Sciatic nerve (tissue), 2 donors: ENCODE measurements around the gene PDE3A. TPM values are rescaled to one million over a fixed set of nuclear protein-coding genes. Genes with fewer than 3 reads are reported as not detected.
"Not testable (repeated sequence)": the region's sequence is repeated elsewhere in the genome, so short reads cannot be mapped to it uniquely, and the experiment has no call there.

ENCODE experiments used
- ATAC-seq: fragments of 200-7000 bp; cut with Tn5 transposase; one replicate; pipeline ENCODE4 v1.9.1; 2020; ENCODE audit warnings: mild to moderate bottlenecking, moderate library complexity
- DNase-seq: peaks from one replicate; pipeline ENCODE4 v3.0.0-alpha.2; 2020; ENCODE audit warnings: low spot score
- intact Hi-C: fragments of 100-400 bp; cut with DNase I; formaldehyde crosslinking; loops from one replicate; pipeline ENCODE4 v1.14.2; 2022
- total RNA-seq: library from RNA; stranded (reverse); fragmentation: NEBNext Ultra II Directional; extraction: Animal tissue kit (Norgen Biotek cat#: 25700); gene quantifications from one replicate; pipeline ENCODE4 v1.2.1, GENCODE V29; 2021
- donor health status: DM: no; HTN: no; CAD: no.
- donor health status: DM: no; HTN: no; CAD: no.

PDE3A gene
- total RNA-seq, result 10.1 TPM

DNA sequence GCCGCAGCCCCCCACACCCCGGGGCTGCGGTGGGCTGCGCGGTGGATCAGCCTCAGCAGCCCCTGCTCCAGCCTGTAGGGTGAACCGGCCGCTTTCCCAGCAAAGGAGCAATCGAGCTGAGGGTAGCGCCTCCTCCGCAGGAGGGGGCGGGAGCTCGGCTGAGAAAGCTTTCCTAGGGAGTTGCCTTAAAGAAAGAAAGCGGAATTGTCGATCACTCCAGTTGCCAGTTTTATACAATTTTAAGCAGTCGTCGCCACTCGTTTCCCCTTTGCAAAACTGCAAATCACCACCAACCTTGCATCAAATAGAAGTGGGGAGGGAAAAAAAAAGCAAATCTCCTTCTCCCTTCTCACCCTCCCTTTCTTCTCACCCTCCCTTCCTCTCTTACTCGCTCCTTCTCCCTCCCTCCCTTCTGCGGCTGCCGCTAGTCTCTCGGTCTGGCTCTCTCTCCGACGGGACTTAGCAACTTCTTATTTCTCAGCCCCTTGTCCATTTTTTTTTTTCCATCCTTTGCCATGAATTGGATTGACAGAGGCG, at the start of gene PDE3A:
Gene PDE3A, plus strand, starts transcription at position 424 of the 537 bp plus-strand sequence. CDS start 748 bp downstream, outside the sequence.
- peak; percentile 79 for DNase-seq
- ATAC-seq, result peak; percentile 86
- intact Hi-C loops, result no loop called here

DNA sequence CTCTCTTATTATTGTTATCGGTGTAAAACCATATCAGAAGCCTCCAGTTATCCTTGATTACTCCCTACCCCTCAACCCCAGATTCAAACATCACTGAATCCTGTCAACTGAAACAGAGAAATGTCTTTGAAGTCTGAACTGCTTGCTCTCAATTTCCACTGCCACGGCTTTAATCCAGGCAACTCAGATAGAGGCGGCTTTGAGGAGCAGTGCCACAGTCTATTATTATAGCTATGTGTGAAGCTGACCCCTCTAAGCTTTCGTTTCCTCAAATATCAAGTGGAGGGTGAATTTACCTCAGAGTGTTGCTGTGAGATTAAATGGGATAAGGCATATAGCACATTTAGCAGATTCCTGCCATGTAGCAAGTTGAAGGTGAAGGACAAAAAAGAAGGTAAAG, 49.0 kb upstream of the PDE3A start:
- intact Hi-C loops, result no loop called here
- ATAC-seq (no peak), DNase-seq (no peak)

DNA sequence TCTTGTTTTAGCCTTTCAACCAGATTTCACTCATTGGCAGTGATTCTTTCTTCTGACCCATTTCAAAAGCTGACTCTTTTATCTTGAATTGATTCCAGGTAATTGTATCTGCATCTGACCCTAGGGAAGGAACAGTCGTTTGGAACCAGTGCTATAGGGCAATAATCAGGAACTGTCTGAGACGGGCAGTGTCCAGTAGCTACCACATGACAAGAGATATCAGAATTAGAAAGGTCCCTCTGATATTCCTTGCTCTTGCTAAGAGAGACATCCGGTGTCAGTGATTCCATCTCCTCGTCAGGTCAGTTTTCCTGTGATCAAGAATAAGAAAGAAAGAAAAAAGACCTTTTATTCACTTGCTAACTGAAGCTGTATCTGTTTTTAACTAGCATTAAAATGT, 47.8 kb upstream of the PDE3A start:
- intact Hi-C loops, result no loop called here
- ATAC-seq (peak; percentile 55), DNase-seq (no peak)

DNA sequence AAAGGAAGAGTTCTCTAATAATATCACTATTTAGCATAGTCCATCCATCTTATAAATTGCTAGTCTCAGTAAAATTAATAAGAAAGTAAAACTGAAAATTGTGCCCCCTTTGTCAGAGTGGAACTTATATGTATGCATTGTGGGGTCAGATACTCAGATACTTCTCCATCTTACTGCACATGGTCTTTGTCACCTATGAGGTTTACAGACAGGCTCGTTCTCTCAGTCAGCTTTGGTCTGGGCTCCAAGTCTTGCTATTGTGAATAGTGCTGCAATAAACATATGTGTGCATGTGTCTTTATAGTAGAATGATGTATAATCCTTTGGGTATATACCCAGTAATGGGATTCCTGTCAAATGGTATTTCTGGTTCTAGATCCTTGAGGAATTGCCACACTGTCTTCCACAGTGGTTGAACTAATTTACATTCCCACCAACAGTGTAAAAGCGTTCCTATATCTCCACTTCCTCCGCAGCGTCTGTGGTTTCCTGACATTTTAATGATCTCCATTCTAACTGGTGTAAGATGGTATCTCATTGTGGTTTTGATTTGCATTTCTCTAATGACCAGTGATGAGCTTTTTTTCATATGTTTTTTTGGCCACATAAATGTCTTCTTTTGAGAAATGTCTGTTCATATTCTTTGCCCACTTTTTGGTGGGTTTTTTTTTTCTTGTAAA, 37.4 kb upstream of the PDE3A start:
- not testable (repeated sequence) for ATAC-seq

DNA sequence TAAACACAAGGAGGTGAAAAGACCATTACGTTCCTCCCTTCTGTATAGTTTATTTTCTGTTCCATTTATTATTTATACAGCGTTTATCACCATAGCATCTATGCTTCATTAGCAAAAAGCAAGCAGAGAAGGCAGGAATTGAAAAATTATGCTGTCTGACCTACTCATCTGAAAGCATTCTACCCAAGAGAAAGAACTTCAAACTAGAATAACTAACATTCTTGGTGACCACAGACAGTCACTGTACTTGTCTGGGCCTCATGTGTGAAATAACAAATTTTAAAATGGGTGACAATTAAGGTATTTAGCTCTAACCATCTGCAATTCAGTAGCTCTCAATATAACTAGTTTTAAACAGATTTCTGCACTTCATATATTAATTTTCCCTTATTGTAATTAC, 29.3 kb upstream of the PDE3A start:
- intact Hi-C loops, result no loop called here
- no peak for DNase-seq
- ATAC-seq, result no peak

More for the DNA sequence above, 37.4 kb upstream of the PDE3A start:
- intact Hi-C loops, DNase-seq: not testable (repeated sequence)

DNA sequence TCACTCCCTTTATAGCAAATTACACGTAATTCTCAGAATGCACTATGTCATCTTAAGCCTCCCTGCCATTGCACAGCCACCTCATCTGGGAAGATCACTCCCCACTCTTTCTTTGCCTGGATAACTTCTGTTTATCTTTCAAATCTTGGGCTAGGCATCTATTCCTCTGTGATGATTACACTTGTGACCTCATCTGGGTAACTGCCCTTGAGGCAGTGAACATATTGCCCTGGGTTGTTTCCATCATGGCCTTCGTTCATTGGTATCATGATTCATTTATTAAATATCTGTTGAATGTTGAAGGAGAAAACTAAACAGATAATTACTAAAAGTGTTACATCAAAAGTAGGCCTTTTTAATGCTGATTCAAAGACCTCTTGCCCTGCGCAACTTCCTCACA, 26.2 kb upstream of the PDE3A start:
- ATAC-seq (no peak), DNase-seq (no peak)
- intact Hi-C loops, result no loop called here

DNA sequence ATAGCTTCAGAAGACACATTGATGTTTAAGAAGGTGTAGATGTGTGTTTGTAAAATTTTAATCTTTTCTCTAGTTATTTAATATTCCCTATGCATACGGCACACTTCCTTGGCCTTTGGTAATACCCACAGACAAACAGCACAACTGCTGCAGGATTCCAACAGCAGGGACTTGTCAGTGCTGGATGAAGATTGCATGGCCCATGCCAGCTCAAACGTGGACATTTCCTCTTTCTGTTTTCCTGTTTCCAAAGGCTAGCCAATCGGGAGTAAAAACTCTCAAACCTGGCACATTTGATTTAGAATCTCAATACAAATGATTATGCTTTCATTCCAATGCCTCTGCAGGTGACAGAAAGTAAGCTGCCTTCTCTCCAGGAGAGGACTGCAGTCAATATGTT, 22.5 kb upstream of the PDE3A start:
- ATAC-seq, result no peak
- intact Hi-C loops, result no loop called here

DNA sequence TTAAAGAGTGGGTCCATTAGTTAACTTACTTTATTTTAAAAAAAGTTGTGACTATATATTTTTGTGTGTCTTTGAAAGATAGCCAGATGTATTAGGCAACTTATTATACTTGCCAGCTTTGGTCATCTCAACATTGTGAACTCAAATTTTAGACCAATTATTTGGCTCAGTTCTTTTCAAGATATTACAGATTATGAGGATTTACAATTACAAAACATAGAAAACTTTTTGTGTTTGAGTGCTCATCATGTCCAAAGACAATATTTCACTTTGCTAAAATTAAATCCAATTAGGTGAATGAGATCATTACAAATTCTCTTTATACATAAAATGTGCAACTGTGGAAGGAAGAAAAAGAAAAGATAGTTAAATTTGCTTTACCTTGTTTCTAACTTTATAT, 18.3 kb upstream of the PDE3A start:
- DNase-seq (no peak), ATAC-seq (peak; percentile 28)
- intact Hi-C loops, result no loop called here

More for the DNA sequence above, 22.5 kb upstream of the PDE3A start:
- no peak for DNase-seq

DNA sequence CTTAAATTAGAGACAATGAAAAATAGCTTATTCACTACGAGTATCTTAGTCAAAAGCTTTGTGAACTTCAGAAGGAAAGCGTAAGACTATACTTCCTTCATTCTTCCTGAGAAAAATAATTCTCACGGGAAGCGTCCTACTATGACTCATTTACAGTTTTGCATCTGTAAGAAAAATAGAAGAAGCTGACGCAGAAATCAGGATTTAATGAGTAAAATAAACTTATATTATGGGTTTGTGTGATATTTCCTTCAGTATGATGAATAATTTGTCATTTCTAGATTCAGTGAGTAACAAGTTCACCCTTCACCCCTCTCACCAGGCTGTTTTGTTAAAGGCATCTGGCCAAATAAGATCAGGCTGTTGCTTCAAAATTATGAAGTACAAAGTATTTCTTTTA, 17.8 kb upstream of the PDE3A start:
- ATAC-seq, result peak; percentile 72
- DNase-seq, result no peak
- intact Hi-C loops, result no loop called here

DNA sequence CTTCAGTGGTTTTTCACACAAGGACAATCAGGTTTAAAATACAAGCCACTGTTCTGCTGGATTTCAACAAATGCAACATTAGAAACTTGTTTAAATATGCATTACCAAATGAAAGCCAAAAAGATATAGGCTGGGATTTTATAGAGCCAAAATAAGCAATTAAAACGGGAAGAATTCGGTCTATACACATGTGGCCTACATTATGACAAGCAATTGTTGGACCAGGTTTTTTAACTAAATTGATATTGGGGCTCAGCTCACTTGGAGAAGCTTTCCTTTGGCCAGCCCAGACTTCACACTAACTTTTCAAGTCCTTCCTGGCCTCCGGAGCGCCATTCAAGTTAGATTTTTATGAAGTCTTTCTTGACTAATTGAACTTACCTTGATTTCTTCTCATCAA, 16.9 kb upstream of the PDE3A start:
- ATAC-seq (no peak), DNase-seq (no peak)
- intact Hi-C loops, result no loop called here

DNA sequence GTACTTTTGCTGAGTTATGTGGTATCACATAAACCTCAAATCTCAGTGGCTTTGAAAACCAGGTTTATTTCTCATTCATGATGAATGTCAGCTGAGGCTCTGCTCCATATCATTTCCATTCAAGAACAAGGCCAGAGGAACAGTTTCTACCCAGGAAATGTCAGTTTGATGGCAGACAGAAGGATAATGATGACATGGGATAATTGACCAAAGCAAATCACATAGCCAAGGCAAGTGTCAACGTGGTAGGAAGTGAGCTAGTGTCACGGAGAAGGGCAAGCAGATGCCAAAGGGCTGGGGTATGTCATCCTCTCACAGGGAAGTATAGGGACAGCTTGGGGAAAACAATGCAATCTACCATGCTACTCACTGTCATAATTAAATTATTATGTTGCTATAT, 12.3 kb upstream of the PDE3A start:
- no peak for DNase-seq
- no peak for ATAC-seq
- intact Hi-C loops, result no loop called here

DNA sequence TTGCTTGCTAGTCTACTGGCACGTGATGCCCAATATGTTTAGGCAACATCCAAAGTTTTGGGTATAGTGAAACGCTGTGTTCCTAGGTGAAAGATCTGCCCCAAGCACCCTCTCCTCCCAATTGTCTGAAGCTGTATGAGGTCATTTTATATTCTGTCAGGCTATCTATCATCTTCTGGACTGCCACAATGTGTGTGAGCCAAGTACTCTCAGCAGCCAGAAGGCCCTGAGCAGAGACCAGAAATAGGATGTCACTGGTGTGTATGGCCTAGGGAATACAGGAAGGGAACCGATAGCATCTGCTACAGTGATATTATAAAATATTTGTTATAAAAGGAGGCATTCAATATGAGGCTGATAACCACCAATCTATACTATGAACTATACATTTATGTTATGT, 7.9 kb upstream of the PDE3A start:
- intact Hi-C loops, result no loop called here
- DNase-seq (no peak), ATAC-seq (no peak)

DNA sequence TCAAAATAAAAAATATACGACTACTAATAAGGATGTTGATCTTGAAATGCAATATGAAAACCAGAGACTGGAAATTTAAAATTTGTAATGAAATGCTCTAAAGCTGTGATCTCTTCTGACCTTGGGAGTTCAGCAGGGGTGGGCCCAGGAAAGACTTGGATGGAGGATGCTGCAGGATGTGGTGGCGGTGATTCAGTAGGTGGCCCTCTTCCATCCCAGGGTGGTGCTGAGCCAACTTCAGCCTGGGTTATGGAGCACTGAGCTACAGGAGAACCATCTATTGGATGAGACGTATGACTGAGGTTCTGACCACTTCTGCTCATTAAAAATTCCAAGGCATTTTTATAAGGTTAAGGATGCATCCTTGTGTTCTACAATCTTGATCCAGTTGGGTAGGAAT, 6.9 kb upstream of the PDE3A start:
- DNase-seq (no peak), ATAC-seq (no peak)
- intact Hi-C loops, result no loop called here

DNA sequence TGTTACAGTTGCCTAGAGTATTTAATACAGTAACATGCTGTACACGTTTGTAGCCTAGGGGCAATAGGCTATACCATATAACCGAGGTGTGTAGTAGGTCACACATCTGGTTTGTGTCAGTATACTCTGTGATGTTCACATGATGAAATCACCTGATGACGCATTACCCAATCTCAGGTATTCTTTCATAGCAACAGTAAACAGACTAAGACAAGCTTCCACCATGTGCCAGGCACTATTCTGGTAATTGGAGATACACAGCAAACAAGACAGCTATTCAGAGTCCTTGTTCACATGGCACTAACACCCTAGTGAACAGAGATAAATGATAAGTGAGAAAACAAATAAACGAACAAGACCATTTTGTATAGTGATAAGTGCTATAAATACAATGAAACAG, 3.8 kb upstream of the PDE3A start:
- intact Hi-C loops, result no loop called here
- DNase-seq (no peak), ATAC-seq (no peak)

DNA sequence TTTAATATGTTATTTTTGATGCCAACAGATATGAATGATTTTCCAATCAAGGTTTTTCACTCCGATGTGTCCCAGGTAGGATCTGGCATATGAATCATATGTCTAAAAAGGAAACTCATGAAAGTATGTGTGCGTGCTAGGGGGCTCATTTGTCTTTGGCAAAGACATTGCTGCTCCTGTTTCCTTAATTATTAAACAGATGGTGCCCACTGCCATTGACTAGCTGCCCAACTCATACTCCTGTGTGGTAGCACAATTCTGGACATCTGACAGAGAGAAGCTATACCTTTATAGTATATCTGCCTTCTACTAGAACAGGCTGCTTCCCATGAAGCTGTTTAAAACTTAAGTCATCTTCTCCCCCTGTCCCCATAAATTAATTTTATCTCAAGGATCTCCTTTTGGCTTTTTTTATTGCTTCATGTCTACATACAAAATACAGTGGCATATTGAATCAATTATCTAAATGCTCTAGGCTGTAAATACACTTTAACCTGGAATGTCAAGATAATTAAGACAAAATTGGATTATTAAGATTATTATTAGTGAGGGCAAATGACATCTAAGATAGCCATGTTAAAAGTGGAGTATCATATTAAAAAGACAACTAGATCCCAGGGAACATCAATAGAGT, 1.4 kb upstream of the PDE3A start:
- intact Hi-C loops, result no loop called here
- DNase-seq, result no peak
- no peak for ATAC-seq

DNA sequence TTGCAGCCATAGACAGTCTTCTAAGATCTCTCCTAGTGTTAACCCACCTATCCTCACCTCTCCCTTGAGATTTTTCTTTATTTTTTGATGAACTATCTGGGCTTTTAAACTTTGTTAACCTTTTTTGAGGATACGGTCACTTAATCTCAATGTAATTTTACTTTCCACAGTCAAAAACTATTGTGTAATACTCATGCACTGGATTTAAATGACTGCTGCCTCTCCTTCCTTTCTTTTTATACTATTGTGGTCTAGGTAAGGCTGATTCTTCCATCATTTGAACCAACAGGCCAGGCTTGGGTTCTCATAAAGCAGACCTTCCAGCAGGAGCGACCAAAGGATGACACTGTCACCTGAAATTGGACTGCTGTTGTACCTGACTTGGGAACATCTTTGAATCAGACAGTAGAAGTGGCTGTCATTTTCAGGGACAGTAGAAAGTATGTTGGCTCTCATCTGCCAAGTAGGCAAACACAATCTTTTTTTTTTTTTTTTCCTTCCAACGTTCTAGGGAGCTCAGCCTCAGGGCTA, 689 bp upstream of the PDE3A start:
- intact Hi-C loops, result no loop called here
- no peak for DNase-seq
- ATAC-seq, result no peak

DNA sequence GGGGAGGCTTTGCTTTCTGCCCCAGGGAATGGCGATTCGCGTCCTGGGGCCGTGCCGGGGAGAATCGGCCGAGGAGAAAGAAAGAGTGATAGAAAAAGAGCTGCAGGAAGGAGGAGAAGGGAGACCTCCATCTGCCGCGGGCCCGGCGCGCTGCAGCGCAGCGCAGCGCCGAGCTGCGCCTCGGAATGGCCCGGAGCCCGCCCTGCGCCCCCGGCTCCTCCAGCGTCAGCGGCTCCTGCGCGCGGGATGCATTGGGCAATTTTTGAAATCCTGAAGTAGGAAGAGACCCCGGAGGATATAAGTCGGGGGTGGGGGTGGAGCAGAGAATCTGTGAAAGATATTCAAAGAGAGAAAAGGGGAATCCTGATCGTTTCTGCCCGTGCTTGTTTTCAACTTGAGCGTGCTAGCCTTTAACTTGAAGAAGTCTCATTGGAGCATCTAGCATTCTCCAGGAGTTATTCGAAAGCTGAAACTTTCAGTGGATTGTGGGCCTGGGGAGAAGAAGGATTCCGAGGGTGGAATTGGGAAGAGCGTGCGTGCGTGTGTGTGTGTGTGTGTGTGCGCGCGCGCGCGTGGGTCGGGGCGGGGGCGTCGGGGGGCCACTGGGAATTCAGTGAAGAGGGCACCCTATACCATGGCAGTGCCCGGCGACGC, 441 bp downstream of the PDE3A start:
- intact Hi-C loops, result no loop called here
- ATAC-seq (peak; percentile 69), DNase-seq (peak; percentile 69)

DNA sequence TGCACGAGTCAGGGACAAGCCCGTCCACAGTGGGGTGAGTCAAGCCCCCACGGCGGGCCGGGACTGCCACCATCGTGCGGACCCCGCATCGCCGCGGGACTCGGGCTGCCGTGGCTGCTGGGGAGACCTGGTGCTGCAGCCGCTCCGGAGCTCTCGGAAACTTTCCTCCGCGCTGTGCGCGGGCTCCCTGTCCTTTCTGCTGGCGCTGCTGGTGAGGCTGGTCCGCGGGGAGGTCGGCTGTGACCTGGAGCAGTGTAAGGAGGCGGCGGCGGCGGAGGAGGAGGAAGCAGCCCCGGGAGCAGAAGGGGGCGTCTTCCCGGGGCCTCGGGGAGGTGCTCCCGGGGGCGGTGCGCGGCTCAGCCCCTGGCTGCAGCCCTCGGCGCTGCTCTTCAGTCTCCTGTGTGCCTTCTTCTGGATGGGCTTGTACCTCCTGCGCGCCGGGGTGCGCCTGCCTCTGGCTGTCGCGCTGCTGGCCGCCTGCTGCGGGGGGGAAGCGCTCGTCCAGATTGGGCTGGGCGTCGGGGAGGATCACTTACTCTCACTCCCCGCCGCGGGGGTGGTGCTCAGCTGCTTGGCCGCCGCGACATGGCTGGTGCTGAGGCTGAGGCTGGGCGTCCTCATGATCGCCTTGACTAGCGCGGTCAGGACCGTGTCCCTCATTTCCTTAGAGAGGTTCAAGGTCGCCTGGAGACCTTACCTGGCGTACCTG, 1.1 kb downstream of the PDE3A start:
- peak; percentile 86 for ATAC-seq
- intact Hi-C loops, result no loop called here
- peak; percentile 80 for DNase-seq

DNA sequence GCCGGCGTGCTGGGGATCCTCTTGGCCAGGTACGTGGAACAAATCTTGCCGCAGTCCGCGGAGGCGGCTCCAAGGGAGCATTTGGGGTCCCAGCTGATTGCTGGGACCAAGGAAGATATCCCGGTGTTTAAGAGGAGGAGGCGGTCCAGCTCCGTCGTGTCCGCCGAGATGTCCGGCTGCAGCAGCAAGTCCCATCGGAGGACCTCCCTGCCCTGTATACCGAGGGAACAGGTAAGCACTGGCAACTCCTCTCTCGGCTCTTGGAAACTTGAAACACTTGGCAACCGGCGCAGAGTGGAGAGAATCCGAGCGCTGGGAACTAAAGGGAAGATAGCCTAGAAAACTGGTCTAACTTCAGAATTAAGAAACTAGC, 1.7 kb downstream of the PDE3A start:
- ATAC-seq (peak; percentile 35), DNase-seq (peak; percentile 64)
- intact Hi-C loops, result no loop called here
